Liver (tissue), 9 donors: Measurements from ENCODE around the gene KCNN3. TPM values are rescaled to one million over a fixed set of nuclear protein-coding genes. Genes with fewer than 3 reads are reported as not detected.

ENCODE experiments used
- DNase-seq: peaks from one replicate; pipeline ENCODE4 v3.0.0-alpha.2; 2017; ENCODE audit warnings: low spot score
- H3K27ac ChIP-seq, 2 donors: one replicate each; pipeline ENCODE4 v1.7.0; 2013; ENCODE audit warnings: inconsistent platforms in 2 of 2, low read length in 2 of 2, control low read depth in 1 of 2, low read depth in 1 of 2, mild to moderate bottlenecking in 1 of 2
- H3K27me3 ChIP-seq, 4 donors: one replicate each; pipeline versions ENCODE4 v1.6.1 to v1.7.0; 2013; ENCODE audit warnings: low read length in 3 of 4, inconsistent platforms in 1 of 4, mild to moderate bottlenecking in 1 of 4, moderate library complexity in 1 of 4; ENCODE audit not compliant: control insufficient read depth in 4 of 4, insufficient read depth in 4 of 4
- H3K36me3 ChIP-seq, 4 donors: one replicate each; pipeline versions ENCODE4 v1.6.1 to v1.7.0; 2013; ENCODE audit warnings: low read length in 3 of 4, mild to moderate bottlenecking in 3 of 4, low read depth in 1 of 4, moderate library complexity in 1 of 4; ENCODE audit not compliant: control insufficient read depth in 4 of 4, insufficient read depth in 3 of 4
- H3K4me1 ChIP-seq, 4 donors: one replicate each; pipeline versions ENCODE4 v1.6.1 to v1.7.0; 2013; ENCODE audit warnings: low read length in 3 of 4, mild to moderate bottlenecking in 3 of 4, moderate library complexity in 1 of 4; ENCODE audit not compliant: control insufficient read depth in 4 of 4, insufficient read depth in 4 of 4
- H3K4me3 ChIP-seq, 3 donors: one replicate each; pipeline versions ENCODE4 v1.6.1 to v1.7.0; 2013; ENCODE audit warnings: low read length in 3 of 3, control low read depth in 1 of 3, low read depth in 1 of 3, mild to moderate bottlenecking in 1 of 3
- H3K9ac ChIP-seq, 2 donors: one replicate each; pipeline ENCODE4 v1.7.0; 2013; ENCODE audit warnings: low read length in 2 of 2, mild to moderate bottlenecking in 2 of 2, moderate library complexity in 2 of 2, control low read depth in 1 of 2, low read depth in 1 of 2
- H3K9me3 ChIP-seq, 4 donors: one replicate each; pipeline versions ENCODE4 v1.6.1 to v1.7.0; 2013; ENCODE audit warnings: low read length in 3 of 4; ENCODE audit not compliant: control insufficient read depth in 4 of 4
- ATF3 ChIP-seq: IDR thresholded peaks from 2 replicates; pipeline ENCODE4 v1.6.1; 2016; ENCODE audit warnings: antibody characterized with exemption
- CTCF ChIP-seq: fragments of 150-350 bp; IDR thresholded peaks from 2 replicates; pipeline ENCODE4 v1.5.1; 2017; ENCODE audit warnings: improper control_type of control experiment, low read depth, low read length; ENCODE audit not compliant: missing input control
- EGR1 ChIP-seq, 2 donors: IDR thresholded peaks; 2 replicates each; pipeline ENCODE4 v1.6.1; 2016 to 2018; ENCODE audit warnings: antibody characterized with exemption in 2 of 2, low read depth in 2 of 2
- FOXA1 ChIP-seq: IDR thresholded peaks from 2 replicates; pipeline ENCODE4 v1.6.1; 2016; ENCODE audit warnings: antibody characterized with exemption
- FOXA2 ChIP-seq: IDR thresholded peaks from 2 replicates; pipeline ENCODE4 v1.6.1; 2016; ENCODE audit warnings: antibody characterized with exemption
- GABPA ChIP-seq, 2 donors: IDR thresholded peaks in 1 of 2; conservative IDR thresholded peaks in 1 of 2; 2 replicates each; pipeline ENCODE4 v1.6.1; 2016; ENCODE audit warnings: antibody characterized with exemption in 2 of 2, mild to moderate bottlenecking in 1 of 2, moderate library complexity in 1 of 2
- HNF4A ChIP-seq, 2 donors: conservative IDR thresholded peaks; 2 replicates each; pipeline ENCODE4 v1.6.1; 2016; ENCODE audit warnings: antibody characterized with exemption in 2 of 2, mild to moderate bottlenecking in 2 of 2
- HNF4G ChIP-seq: IDR thresholded peaks from 2 replicates; pipeline ENCODE4 v1.6.1; 2016; ENCODE audit warnings: antibody characterized with exemption
- JUND ChIP-seq, 2 donors: IDR thresholded peaks; 2 replicates each; pipeline ENCODE4 v1.6.1; 2016; ENCODE audit warnings: antibody characterized with exemption in 2 of 2
- MAX ChIP-seq: IDR thresholded peaks from 2 replicates; pipeline ENCODE4 v1.6.1; 2016; ENCODE audit warnings: antibody characterized with exemption
- NR2F2 ChIP-seq: IDR thresholded peaks from 2 replicates; pipeline ENCODE4 v1.6.1; 2016; ENCODE audit warnings: antibody characterized with exemption
- REST ChIP-seq: IDR thresholded peaks from 2 replicates; pipeline ENCODE4 v1.6.1; 2016; ENCODE audit warnings: antibody characterized with exemption, mild to moderate bottlenecking
- RXRA ChIP-seq, 2 donors: IDR thresholded peaks; 2 replicates each; pipeline ENCODE4 v1.6.1; 2017 to 2018; ENCODE audit warnings: antibody characterized with exemption in 2 of 2, mild to moderate bottlenecking in 1 of 2
- SP1 ChIP-seq: IDR thresholded peaks from 2 replicates; pipeline ENCODE4 v1.6.1; 2018; ENCODE audit warnings: antibody characterized with exemption, mild to moderate bottlenecking
- YY1 ChIP-seq: IDR thresholded peaks from 2 replicates; pipeline ENCODE4 v1.6.1; 2016; ENCODE audit warnings: antibody characterized with exemption, mild to moderate bottlenecking
- ZBTB33 ChIP-seq: IDR thresholded peaks from 2 replicates; pipeline ENCODE4 v1.6.1; 2016; ENCODE audit warnings: antibody characterized with exemption
- WGBS: extraction: QIAGEN DNeasy Blood & Tissue Kit; methylation state at CpG from one replicate; pipeline ENCODE4 v1.1.7; 2013; 5-methylcytosine and 5-hydroxymethylcytosine counted together
- polyA plus RNA-seq, 2 donors: library from polyadenylated mRNA; stranded (reverse) in 1 of 2; unstranded in 1 of 2; fragments of 200-250 nt in 1 of 2; fragments of >200 nt in 1 of 2; fragmentation: Nextera tagmentation in 1 of 2; extraction: Ambion mirVana in 1 of 2; gene quantifications; one replicate each; pipeline versions ENCODE4 v1.2.1 to v1.2.3, GENCODE V29; 2013 to 2015
- total RNA-seq, 2 donors: library from RNA; depleted of rRNA; stranded (reverse); fragments of >200 nt; gene quantifications; one replicate each; pipeline ENCODE4 v1.2.3, GENCODE V29; 2014
- donor health status: healthy.
- donor health status: healthy.
- donor health status: healthy.
- donor health status: healthy.
- donor health status: healthy.

Gene KCNN3
- total and polyA plus RNA-seq, 4 donors, result 0.09 to 0.68 (median 0.15) TPM

GRCh38 chr1:154774175-154774855, 95.8 kb downstream of the KCNN3 start:
- no peak for TF ChIP-seq HNF4G
- TF ChIP-seq ZBTB33, result no peak
- TF ChIP-seq EGR1 (IDR thresholded peaks at IDR 0.05; ENCODE audit: low read depth in 2 of 2), result no peak
- DNase-seq, result no peak
- WGBS, result 94% methylated on average over 7 of the region's 7 CpGs
- Histone ChIP-seq H3K27ac (no peak overlapping the region), H3K4me1 (peaks cover 0 to 3% (median 0%) of the 10 kb centered on the region in 4 donors), H3K4me3 (no peak overlapping the region), H3K9ac (no peak overlapping the region), H3K9me3 (no peaks in the 10 kb centered on the region), H3K36me3 (no peaks in the 10 kb centered on the region), H3K27me3 (no peaks in the 10 kb centered on the region)

- H3K4me3 ChIP-seq, result no peak overlapping the region
- no peak overlapping the region for H3K27ac ChIP-seq
- H3K9me3 ChIP-seq, result no peaks in the 10 kb centered on the region
- H3K9ac ChIP-seq, result no peak overlapping the region
- no peaks in the 10 kb centered on the region for H3K36me3 ChIP-seq
- WGBS, result 58% methylated on average over 2 of the region's 2 CpGs
- TF ChIP-seq JUND (IDR thresholded peaks at IDR 0.05) (no peak), FOXA1 (no peak), ATF3 (no peak), HNF4A (conservative IDR thresholded peaks at IDR 0.05) (no peak), YY1 (no peak), GABPA (IDR thresholded peaks at IDR 0.05 in 1 of 2, conservative IDR thresholded peaks at IDR 0.05 in 1 of 2) (no peak), CTCF (no peak), RXRA (IDR thresholded peaks at IDR 0.05) (no peak), SP1 (no peak), FOXA2 (no peak), NR2F2 (no peak), EGR1 (IDR thresholded peaks at IDR 0.05; ENCODE audit: low read depth in 2 of 2) (no peak), REST (no peak), MAX (no peak), ZBTB33 (no peak)
- no peak for DNase-seq
- no peaks in the 10 kb centered on the region for H3K27me3 ChIP-seq
- H3K4me1 ChIP-seq, result peaks cover 0 to 3% (median 0%) of the 10 kb centered on the region in 4 donors
Measured at GRCh38 chr1:154773551-154773950, 96.5 kb downstream of the KCNN3 start.
